ENCODE data around the gene GID8. TPM values are rescaled to one million over a fixed set of nuclear protein-coding genes. Genes with fewer than 3 reads are reported as not detected.

GID8 gene
- total and polyA plus RNA-seq, 2 of the 13 experiments (the other 11 are each of a cell fraction or from before 2014, with no cell fraction given), result 39.6 to 59.8 TPM

DNA sequence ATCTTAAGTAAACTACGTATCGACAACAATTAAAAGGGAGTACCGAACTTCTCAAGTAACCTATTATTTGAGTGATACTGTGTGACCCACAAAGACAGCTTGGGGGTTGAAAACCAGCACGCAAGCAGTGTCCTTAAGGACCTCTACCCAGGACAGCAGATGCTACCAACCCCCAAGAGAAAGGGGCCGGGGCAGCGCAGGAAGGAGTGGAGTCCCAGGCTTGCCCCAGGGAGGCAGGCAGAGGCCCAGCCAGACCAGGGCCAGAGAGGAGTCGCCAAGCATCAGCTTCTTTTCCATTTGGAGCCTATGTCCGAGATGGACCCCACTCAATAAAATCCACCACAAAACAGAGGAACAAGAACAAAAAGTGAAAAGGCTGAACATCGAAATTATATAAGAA is 23.5 kb upstream of the GID8 start (continued):
- TF ChIP-seq GLI4 (CRISPR knock-in tag; IDR thresholded peaks at IDR 0.05; ENCODE audit: borderline replicate concordance), result 0 out of 2 replicates have a peak, but pooled peaks have one; percentile 46
- TF ChIP-seq ZNF574 (CRISPR knock-in tag; IDR thresholded peaks at IDR 0.05), result 0 out of 2 replicates have a peak, but pooled peaks have one; percentile 9
- TF ChIP-seq KDM5B (CRISPR knock-in tag; IDR thresholded peaks at IDR 0.05; ENCODE audit: borderline replicate concordance), result peak; percentile 9; the same call in 1 of the 2 replicates
- TF ChIP-seq MXI1 (IDR thresholded peaks at IDR 0.05; ENCODE audit: borderline replicate concordance, low read depth, low read length), result 0 out of 3 replicates have a peak, but pooled peaks have one; percentile 7
- TF ChIP-seq ZNF883 (CRISPR knock-in tag; IDR thresholded peaks at IDR 0.05; ENCODE audit: not compliant biosample characterization), result peak; percentile 19
- no peak for TF ChIP-seq SYNCRIP (IDR thresholded peaks at IDR 0.05; ENCODE audit: insufficient read depth, low read depth, low read length)
- TF ChIP-seq ZNF350 (CRISPR knock-in tag; IDR thresholded peaks at IDR 0.05; ENCODE audit: borderline replicate concordance, low read depth), result peak; percentile 38; the same call in 1 of the 2 replicates
- TF ChIP-seq, protein P1, sequence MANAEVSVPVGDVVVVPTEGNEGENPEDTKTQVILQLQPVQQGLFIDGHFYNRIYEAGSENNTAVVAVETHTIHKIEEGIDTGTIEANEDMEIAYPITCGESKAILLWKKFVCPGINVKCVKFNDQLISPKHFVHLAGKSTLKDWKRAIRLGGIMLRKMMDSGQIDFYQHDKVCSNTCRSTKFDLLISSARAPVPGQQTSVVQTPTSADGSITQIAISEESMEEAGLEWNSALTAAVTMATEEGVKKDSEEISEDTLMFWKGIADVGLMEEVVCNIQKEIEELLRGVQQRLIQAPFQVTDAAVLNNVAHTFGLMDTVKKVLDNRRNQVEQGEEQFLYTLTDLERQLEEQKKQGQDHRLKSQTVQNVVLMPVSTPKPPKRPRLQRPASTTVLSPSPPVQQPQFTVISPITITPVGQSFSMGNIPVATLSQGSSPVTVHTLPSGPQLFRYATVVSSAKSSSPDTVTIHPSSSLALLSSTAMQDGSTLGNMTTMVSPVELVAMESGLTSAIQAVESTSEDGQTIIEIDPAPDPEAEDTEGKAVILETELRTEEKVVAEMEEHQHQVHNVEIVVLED (CRISPR knock-in tag; IDR thresholded peaks at IDR 0.05; ENCODE audit: borderline replicate concordance), result peak; percentile 13; the same call in 1 of the 2 replicates
